ENCODE measurements around the gene NUP107.
A peak's percentile ranks its signal among the peaks of the same experiment; 100 is the strongest.

The NUP107 gene

GRCh38 chr12:68739891-68740290 lies 53.1 kb downstream of the NUP107 start:
- no peak for DNase-seq

- no peak for DNase-seq
Measured at GRCh38 chr12:68743356-68743755, 56.6 kb downstream of the NUP107 start.

- DNase-seq: no peak
Measured at GRCh38 chr12:68745376-68745903, 58.7 kb downstream of the NUP107 start.

DNA sequence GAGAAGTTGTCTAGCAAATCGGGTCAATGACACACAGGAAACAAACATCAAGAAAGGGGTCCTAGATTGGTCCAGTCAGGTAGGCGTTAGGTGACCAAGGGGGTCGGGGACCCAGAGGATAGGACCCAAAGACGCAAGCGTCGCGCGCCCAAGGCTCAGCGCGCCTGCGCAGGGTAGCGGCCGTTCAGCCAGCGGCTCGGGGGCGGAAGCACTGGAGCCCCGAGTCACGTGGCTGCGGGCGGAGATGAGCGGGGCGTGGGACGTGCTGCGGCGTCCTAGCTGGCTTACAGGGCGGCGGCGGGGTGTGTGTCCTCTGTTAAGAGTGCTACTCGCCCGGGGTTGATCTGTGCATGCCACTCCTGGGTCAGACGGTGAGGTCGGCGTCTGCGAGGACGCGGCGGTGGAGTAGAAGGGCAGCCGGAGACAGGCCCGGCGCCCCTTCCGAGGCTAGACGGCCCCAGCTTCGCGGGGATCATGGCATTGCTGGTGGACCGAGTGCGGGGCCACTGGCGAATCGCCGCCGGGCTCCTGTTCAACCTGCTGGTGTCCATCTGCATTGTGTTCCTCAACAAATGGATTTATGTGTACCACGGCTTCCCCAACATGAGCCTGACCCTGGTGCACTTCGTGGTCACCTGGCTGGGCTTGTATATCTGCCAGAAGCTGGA lies 59.3 kb downstream of the NUP107 start, which contains the start of gene SLC35E3:
SLC35E3 (plus strand) TSS at position 273 of the 668 bp plus-strand sequence; CDS start at position 475, 202 bp downstream.
- peak; percentile 47 to 94 (median 86) for DNase-seq

GRCh38 chr12:68746572-68747180 lies 59.9 kb downstream of the NUP107 start:
- peak in 38 of 51 donors; percentile 19 to 78 (median 50) for DNase-seq

DNA sequence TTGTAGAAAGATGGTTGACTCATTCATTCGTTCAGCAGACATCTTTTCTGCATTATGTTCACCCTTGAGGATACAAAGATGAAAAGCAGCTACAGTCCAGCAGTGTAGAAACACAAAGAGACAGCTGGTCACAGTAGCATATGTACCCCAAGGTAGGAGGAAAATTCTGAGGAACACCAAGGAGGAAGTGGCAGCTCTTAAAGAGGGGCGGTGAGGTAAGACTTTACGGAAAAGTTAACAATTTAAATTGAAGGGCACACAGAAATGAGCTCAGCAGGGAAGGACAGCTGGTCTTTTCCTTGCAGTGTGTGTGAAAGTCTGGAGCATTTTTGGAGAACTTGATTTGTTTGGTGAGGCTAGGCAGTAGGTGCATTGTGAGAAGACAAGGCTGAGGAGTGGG lies 62.7 kb downstream of the NUP107 start:
- DNase-seq: peak in 1 of 51 donors; percentile 31

- no peak for DNase-seq
Measured at GRCh38 chr12:68749861-68750260, 63.1 kb downstream of the NUP107 start.

DNA sequence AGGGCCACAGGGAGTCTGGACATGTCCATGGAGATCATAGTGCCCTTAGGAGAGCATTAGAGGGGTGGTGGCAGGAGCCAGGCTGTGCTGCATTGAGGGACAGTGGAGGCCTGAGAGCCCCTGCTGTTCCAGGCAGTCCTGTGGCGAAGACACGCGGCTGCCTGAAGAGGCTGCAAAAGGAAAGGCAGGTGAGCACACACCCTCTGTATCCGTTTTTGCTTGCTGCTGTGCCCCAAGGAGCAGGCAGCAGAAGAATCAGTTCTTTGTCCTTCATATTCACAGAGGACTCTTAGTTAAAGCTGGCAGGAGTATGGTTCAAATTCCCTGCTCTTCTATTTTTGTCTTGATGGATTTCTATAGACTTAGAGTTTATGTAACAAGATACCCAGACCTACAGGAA lies 63.7 kb downstream of the NUP107 start:
- peak in 14 of 51 donors; percentile 0 to 25 (median 4) for DNase-seq

DNA sequence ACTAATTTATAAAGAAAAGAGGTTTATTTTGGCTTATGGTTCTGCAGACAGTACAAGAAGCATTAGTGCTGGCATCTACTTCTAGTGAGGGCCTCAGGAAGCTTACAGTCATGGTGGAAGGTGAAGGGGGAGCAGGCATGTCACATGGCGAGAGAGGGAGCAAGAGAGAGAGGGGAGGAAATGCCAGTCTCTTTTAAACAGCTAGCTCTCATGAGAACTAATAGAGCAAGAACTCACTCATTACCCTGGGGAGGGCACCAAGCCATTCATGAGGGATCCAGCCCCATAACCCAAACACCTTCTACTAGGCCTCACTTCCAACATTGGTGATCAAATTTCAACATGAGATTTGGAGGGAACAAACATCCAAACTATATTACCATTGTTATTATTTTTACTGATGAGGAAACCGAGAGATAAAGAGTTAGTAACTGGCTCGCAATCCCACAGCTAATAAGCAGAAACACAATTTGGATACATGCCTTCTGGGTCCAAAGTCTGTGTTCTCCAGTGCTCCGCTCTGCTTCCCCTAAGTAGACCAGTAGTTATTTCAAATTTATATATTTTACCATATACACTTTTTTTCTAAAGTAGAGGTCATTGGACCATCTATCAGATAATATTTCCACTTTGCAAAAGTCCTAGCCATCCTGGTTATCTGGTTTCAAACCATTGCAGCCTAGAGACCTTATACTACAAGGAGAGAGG lies 68.9 kb downstream of the NUP107 start:
- no peak for DNase-seq

GRCh38 chr12:68759852-68760251 lies 73.1 kb downstream of the NUP107 start:
- no peak for DNase-seq

- no peak for DNase-seq
Measured at GRCh38 chr12:68760806-68761441, 74.1 kb downstream of the NUP107 start.

DNA sequence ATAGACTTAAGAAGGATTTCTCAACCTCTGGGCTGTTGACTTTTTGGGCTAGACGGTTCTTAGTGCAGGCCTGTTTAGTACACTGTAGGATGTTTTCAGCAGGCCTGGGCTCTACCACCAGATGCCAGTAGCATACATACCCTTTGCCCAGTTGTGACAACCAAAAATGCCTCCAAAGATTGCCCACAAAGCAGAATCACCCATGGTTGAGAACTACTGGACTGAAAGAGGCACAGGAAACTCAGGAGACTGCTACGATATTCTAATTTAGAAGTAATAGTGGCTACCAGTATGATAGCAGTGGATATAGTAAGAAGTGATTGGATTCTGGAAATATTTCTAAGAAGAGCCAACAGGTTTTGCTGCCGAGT lies 74.6 kb downstream of the NUP107 start:
- DNase-seq: no peak

DNA sequence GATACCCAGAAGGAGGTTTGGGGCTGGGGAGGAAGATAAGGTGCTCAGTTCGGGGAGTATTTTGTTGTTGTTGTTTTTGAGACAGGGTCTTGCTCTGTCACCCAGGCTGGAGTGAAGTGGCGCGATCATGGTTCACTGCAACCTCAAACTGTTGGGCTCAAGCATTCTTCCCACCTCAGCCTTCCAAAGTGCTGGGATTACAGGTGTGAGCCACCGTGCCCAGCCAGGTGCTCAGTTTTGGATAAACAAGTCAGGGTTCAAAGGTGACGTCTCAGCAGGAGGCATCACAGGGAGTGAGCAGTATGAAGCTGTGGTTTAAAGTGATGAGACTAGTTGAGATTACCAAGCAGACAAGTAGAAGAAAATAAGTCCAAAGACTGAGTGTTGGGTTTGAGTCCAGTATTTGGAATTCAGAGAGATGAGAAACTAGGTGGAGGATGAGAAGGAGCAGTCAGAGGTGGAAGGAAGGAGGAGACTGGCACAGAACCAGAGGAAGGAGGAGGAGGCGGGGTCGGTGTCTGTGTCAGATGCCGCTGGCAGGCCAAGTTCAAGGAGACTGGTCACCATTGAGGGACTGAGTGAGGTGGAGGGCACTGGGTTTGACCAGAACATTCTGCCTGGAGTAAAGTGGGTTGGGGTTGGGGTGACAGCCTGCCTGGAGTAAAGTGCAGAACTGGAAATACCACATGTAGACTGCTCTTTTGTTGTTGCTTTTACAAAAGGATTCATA lies 75.3 kb downstream of the NUP107 start:
- DNase-seq: no peak

GRCh38 chr12:68762691-68763090 lies 75.9 kb downstream of the NUP107 start:
- DNase-seq: no peak

DNA sequence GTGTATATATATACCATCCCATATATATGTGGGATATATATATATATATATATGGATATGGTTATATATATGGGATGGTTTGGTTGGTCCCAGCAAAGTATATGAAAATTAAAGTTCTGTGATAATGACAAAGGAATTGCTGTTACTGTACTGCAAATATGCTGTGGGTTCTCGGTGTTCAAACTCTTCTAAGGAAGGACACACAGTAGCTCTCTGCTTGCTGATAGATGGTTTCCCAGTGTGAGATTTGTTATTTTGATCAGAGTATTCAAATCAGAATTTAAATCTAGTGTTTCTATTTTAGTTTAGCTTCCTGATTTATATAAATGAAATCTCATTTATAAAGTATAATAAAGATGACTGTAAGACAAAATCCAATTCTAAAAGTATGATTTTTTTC lies 78.9 kb downstream of the NUP107 start:
- DNase-seq: no peak

DNA sequence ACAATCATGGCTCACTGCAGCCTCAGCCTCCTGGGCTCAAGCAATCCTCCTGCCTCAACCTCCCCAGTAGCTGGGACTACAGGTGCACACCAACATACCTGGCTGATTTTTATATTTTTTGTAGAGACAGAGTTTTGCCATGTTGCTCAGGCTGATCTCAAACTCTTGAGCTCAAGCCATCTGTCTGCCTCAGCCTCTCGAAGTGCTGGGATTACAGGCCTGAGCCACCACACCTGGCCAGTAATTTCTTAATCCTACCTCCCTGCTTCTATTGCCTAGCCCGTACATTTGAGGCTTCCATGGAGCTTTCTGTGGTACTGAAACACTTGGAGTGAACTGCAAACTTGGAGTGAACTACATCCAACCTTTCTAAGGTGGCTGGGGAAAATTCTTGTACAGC lies 79.9 kb downstream of the NUP107 start:
- no peak for DNase-seq

DNA sequence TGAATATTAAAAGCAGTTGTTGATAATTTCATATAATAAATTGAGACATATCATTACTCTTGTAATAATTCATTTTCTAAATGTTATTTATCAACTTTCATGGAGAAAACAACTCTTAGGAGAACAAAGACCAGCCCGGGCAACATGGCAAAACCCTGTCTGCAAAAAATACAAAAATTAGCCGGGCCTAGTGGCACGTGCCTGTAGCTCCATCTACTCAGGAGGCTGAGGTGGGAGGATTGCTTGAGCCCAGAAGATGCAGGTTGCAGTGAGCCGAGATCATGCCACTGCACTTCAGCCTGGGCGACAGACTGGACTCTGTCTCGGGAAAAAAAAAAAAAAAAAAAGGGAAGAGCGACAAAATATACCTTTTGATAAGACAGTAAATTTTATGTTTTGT lies 80.4 kb downstream of the NUP107 start:
- no peak for DNase-seq

- DNase-seq: no peak
Measured at GRCh38 chr12:68768431-68768939, 81.7 kb downstream of the NUP107 start.

DNA sequence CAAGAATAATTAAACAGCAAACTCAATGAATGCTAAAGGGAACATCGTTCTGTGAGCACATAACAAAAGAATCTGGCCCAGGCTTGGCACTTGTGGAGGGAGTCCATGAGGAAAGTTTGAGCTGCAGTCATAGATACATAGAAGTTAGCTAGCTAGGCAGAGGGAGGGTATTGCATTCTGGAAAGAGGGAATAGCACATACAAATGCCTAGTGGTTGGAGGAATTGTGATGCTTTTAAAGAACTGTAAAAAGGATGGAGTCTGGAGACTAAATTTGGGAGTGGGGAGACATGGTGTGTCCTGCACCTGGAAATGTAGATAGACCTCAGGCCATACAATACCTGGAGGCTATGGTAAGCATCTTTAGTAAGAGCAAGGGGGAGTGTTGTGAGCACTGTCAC lies 83.2 kb downstream of the NUP107 start:
- DNase-seq: no peak

GRCh38 chr12:68771223-68771925 lies 84.6 kb downstream of the NUP107 start:
- DNase-seq: no peak
